Keratinocyte (primary cell): Measurements from ENCODE around the gene NOM1. TPM values are rescaled to one million over a fixed set of nuclear protein-coding genes. Genes with fewer than 3 reads are reported as not detected.

Experiments used
- DNase-seq: peaks from one replicate; pipeline ENCODE4 v3.0.0-alpha.2; 2011; ENCODE audit warnings: low read depth, missing footprints, low spot score
- FAIRE-seq: peaks from 2 replicates; lab custom pipeline; 2011; peaks lifted over from hg19 to GRCh38; lab: Jason Lieb, UNC
- H2AFZ ChIP-seq: 2 replicates; pipeline ENCODE4 v1.6.0; 2012; ENCODE audit warnings: low read length, control low read depth, inconsistent platforms; ENCODE audit not compliant: control insufficient read depth
- H3K27ac ChIP-seq: 2 replicates; pipeline ENCODE4 v1.5.1; 2011; ENCODE audit warnings: low read length; ENCODE audit not compliant: control insufficient read depth, insufficient read depth
- H3K27me3 ChIP-seq: 3 replicates; pipeline ENCODE4 v1.6.0; 2011; ENCODE audit warnings: low read length; ENCODE audit not compliant: control insufficient read depth, insufficient read depth; ENCODE audit errors: extremely low read depth
- H3K36me3 ChIP-seq, 2 experiments: 2 replicates in 1 of 2; 3 replicates in 1 of 2; pipeline ENCODE4 v1.5.1; 2011; ENCODE audit warnings: low read length in 2 of 2, mild to moderate bottlenecking in 1 of 2; ENCODE audit not compliant: control insufficient read depth in 2 of 2, insufficient read depth in 2 of 2; ENCODE audit errors: extremely low read depth in 1 of 2
- H3K4me1 ChIP-seq: 3 replicates; pipeline ENCODE4 v1.5.1; 2011; ENCODE audit warnings: low read length; ENCODE audit not compliant: control insufficient read depth, insufficient read depth; ENCODE audit errors: extremely low read depth
- H3K4me2 ChIP-seq: 3 replicates; pipeline ENCODE4 v1.6.0; 2011; ENCODE audit warnings: low read depth, low read length; ENCODE audit not compliant: control insufficient read depth, insufficient read depth; ENCODE audit errors: extremely low read depth
- H3K4me3 ChIP-seq, 3 experiments: fragments of 200-600 bp in 1 of 3; sonication (generic) in 1 of 3; 2 replicates in 2 of 3; 3 replicates in 1 of 3; pipeline ENCODE4 v1.5.1; 2011 to 2016; ENCODE audit warnings: low read length in 3 of 3, mild to moderate bottlenecking in 3 of 3, control low read depth in 2 of 3, inconsistent platforms in 1 of 3, low read depth in 1 of 3, mixed read lengths in 1 of 3, mixed run types in 1 of 3, moderate library complexity in 1 of 3; ENCODE audit not compliant: control insufficient read depth in 2 of 3, insufficient read depth in 2 of 3; ENCODE audit errors: extremely low read depth in 1 of 3
- H3K79me2 ChIP-seq: 2 replicates; pipeline ENCODE4 v1.6.0; 2012; ENCODE audit warnings: low read length; ENCODE audit not compliant: control insufficient read depth, insufficient read depth
- H3K9ac ChIP-seq: 3 replicates; pipeline ENCODE4 v1.6.0; 2011; ENCODE audit warnings: low read length; ENCODE audit not compliant: control insufficient read depth, insufficient read depth; ENCODE audit errors: extremely low read depth
- H3K9me1 ChIP-seq: 3 replicates; pipeline ENCODE4 v1.6.0; 2011; ENCODE audit warnings: low read length; ENCODE audit not compliant: control insufficient read depth, insufficient read depth; ENCODE audit errors: extremely low read depth
- H3K9me3 ChIP-seq: 2 replicates; pipeline ENCODE4 v1.5.1; 2012; ENCODE audit warnings: low read depth, low read length; ENCODE audit not compliant: control insufficient read depth
- H4K20me1 ChIP-seq: 3 replicates; pipeline ENCODE4 v1.6.0; 2011; ENCODE audit warnings: low read length; ENCODE audit not compliant: control insufficient read depth, insufficient read depth; ENCODE audit errors: extremely low read depth
- EZH2 ChIP-seq: IDR thresholded peaks from one replicate; pipeline ENCODE4 v1.6.1; 2012; ENCODE audit warnings: inconsistent platforms, mild to moderate bottlenecking, low read length, moderate library complexity
- dilution Hi-C: fragments of 300-500 bp; cut with MboI; formaldehyde crosslinking; loops from one replicate; pipeline ENCODE4 v1.7.0; 2020; ENCODE audit warnings: low sequenced_read_pairs; ENCODE audit not compliant: extremely low pct_ligation_motif_present
- polyA plus RNA-seq, 5 experiments: library from polyadenylated mRNA; depleted of rRNA in 3 of 5; stranded (reverse) in 3 of 5; stranded (forward) in 1 of 5; unstranded in 1 of 5; fragments of >200 nt; gene quantifications; 1 replicate in 1 of 5; 2 replicates in 3 of 5; 3 replicates in 1 of 5; pipeline versions ENCODE4 v1.2.1 to v1.2.3, GENCODE V29; 2011 to 2012; ENCODE audit warnings: missing spikeins in 2 of 5, low read depth in 1 of 5, low replicate concordance in 1 of 5
- TF ChIP-seq, protein P1 (sequence below), 3 experiments: IDR thresholded peaks in 1 of 3; conservative IDR thresholded peaks in 1 of 3; optimal IDR thresholded peaks in 1 of 3; 2 replicates in 2 of 3; 3 replicates in 1 of 3; pipeline versions ENCODE3 to v1.5.1; 2011; ENCODE audit warnings: low read length in 3 of 3, mild to moderate bottlenecking in 3 of 3, moderate library complexity in 2 of 3, control low read depth in 1 of 3, inconsistent platforms in 1 of 3; ENCODE audit not compliant: insufficient read depth in 2 of 3; ENCODE audit errors: extremely low read depth in 1 of 3

The NOM1 gene
- polyA plus RNA-seq, 1 donor (not counting 4 experiments of a cell fraction or from before 2014, with no cell fraction given) = 17.1 TPM

DNA sequence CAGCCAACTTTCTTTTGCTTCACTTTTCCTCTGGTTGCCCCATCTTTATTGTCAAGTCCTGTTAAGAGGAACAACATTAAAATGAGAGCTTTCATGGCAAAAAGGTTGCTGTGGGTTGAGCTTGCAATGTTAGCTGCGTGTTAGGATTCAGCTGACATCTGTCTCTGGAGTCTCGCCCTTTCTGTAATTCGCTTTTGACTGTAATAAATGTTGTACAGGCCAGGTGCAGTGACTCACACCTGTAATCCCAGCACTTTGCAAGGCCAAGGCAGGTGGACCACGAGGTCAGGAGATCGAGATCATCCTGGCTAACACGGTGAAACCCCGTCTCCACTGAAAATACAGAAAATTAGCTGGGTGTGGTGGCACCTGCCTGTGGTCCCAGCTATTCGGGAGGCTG, 36.9 kb downstream of the NOM1 start:
- Histone ChIP-seq H3K9ac (no peak overlapping the region), H3K36me3 (peaks cover 0 to under 1% of the 10 kb centered on the region in 2 experiments), H3K27ac (no peak overlapping the region), H3K27me3 (no peaks in the 10 kb centered on the region), H2AFZ (no peak overlapping the region), H3K9me1 (no peaks in the 10 kb centered on the region), H3K9me3 (no peaks in the 10 kb centered on the region), H3K79me2 (no peaks in the 10 kb centered on the region), H4K20me1 (no peaks in the 10 kb centered on the region), H3K4me2 (no peak overlapping the region), H3K4me1 (no peaks in the 10 kb centered on the region), H3K4me3 (no peak overlapping the region)
- no peak for DNase-seq
- dilution Hi-C loops = no loop called here
- FAIRE-seq = no peak
- TF ChIP-seq, protein P1, sequence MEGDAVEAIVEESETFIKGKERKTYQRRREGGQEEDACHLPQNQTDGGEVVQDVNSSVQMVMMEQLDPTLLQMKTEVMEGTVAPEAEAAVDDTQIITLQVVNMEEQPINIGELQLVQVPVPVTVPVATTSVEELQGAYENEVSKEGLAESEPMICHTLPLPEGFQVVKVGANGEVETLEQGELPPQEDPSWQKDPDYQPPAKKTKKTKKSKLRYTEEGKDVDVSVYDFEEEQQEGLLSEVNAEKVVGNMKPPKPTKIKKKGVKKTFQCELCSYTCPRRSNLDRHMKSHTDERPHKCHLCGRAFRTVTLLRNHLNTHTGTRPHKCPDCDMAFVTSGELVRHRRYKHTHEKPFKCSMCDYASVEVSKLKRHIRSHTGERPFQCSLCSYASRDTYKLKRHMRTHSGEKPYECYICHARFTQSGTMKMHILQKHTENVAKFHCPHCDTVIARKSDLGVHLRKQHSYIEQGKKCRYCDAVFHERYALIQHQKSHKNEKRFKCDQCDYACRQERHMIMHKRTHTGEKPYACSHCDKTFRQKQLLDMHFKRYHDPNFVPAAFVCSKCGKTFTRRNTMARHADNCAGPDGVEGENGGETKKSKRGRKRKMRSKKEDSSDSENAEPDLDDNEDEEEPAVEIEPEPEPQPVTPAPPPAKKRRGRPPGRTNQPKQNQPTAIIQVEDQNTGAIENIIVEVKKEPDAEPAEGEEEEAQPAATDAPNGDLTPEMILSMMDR (optimal IDR thresholded peaks at IDR 0.05 in 1 of 3, IDR thresholded peaks at IDR 0.05 in 1 of 3, conservative IDR thresholded peaks at IDR 0.05 in 1 of 3; ENCODE audit: extremely low read depth in 1 of 3, insufficient read depth in 2 of 3, low read length in 3 of 3) = no peak
- no peak for TF ChIP-seq EZH2

DNA sequence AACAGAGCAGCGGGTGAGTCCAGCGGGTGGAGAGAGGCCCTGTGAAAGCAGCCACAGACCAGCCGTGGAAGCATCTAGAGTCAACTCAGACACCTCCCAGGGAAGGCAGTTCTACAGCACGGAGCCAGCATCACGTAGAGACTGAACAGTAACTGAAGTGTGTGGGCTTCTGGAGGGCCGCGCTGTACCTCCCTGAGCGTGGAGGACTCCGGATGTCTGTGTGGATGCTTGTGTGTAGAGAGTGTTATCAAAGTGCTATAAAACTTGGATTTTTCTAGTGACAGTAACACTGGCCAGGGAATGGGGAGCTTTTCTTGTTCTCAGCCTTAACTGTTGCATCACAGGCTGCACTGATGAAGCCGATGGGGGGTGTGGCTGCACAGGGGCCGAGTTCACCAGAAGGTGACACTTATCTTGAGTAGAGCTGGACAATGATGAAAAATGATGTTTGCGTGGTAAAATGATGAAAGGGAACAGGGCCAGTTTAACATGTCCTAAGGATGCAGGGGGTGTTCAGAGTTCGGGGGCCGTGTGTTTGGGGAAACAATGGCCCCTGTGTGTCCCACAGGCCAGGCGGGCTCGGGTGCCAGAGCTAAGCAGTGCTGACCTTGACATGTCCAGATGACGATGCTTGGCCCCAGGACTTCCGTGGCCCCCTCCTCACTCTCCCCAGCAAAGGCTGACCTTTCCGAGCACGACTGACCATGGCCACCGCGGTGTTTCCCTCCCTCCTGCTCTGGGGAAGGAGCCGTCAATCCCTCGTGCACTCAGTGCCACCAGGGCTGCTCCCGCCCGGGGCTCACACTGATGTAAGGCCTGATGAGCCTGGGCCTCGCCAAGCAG, 39.1 kb downstream of the NOM1 start:
- Histone ChIP-seq H3K27ac (no peak overlapping the region), H3K9me1 (no peaks in the 10 kb centered on the region), H3K4me2 (no peak overlapping the region), H3K36me3 (no peaks in the 10 kb centered on the region), H3K79me2 (no peaks in the 10 kb centered on the region), H3K9me3 (no peaks in the 10 kb centered on the region), H3K4me3 (no peak overlapping the region), H4K20me1 (no peaks in the 10 kb centered on the region), H3K9ac (no peak overlapping the region), H2AFZ (no peak overlapping the region), H3K4me1 (no peaks in the 10 kb centered on the region), H3K27me3 (peaks cover 6% of the 10 kb centered on the region)
- FAIRE-seq = no peak
- dilution Hi-C loops = no loop called here
- no peak for DNase-seq
- TF ChIP-seq, protein P1 (optimal IDR thresholded peaks at IDR 0.05 in 1 of 3, IDR thresholded peaks at IDR 0.05 in 1 of 3, conservative IDR thresholded peaks at IDR 0.05 in 1 of 3; ENCODE audit: extremely low read depth in 1 of 3, insufficient read depth in 2 of 3, low read length in 3 of 3) = no peak
- no peak for TF ChIP-seq EZH2
